Measurements from ENCODE around the gene CCL18.
"Not testable (repeated sequence)": the region's sequence is repeated elsewhere in the genome, so short reads cannot be mapped to it uniquely, and the experiment has no call there.

Gene CCL18, protein sequence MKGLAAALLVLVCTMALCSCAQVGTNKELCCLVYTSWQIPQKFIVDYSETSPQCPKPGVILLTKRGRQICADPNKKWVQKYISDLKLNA

DNA sequence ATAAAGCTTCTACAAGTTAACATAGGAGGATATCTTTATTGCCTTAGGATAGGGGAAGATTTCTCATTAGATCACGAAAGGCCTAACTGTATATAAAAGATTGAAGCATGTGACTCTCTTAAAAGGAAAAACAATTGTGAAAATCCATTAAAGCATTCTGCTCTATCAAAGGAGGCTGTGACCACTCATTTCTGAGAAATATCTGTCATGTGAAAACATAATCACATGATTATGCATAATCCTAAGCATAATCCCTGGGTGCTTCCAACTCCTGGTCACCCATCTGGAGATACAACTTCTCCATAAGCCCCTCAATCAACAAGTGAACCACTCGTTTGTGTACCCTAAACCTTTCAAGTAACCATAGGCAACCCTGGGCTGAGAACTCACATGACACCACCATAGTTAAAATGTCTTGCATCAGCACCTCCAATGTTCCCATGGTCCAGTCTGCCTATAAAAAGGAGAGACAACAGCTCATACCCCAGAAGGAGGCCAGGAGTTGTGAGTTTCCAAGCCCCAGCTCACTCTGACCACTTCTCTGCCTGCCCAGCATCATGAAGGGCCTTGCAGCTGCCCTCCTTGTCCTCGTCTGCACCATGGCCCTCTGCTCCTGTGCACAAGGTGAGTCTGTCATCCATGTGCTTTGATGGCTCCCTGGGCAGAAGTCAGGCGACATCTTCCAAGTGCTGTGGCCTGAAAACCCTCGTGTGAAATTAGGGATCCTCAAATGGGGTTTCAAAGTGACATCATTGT, at the start of gene CCL18:
CCL18 (plus strand) TSS at position 487 of the 756 bp plus-strand sequence; CDS start at position 558, 71 bp downstream.
- no peaks in the 10 kb centered on the region for H3K4me1 ChIP-seq (ENCODE audit: control insufficient read depth, low read length)
- H4K20me1 ChIP-seq (ENCODE audit: control insufficient read depth, insufficient read depth, low read depth, low read length) = no peaks in the 10 kb centered on the region
- no peaks in the 10 kb centered on the region for H3K9me2 ChIP-seq (replicated peaks; ENCODE audit: control insufficient read depth, low read length)
- no peaks in the 10 kb centered on the region for H3K36me3 ChIP-seq (ENCODE audit: control insufficient read depth, low read length)
- H3K9me3 ChIP-seq (ENCODE audit: control insufficient read depth, insufficient read depth, low read length) = no peaks in the 10 kb centered on the region; the same call in 1 of the 2 replicates
- H3K79me2 ChIP-seq (ENCODE audit: control insufficient read depth, low read length) = no peaks in the 10 kb centered on the region
- peaks cover 15% of the 10 kb centered on the region for H3K27me3 ChIP-seq (ENCODE audit: control insufficient read depth, low read length)
- no peak within 1 kb of the TSS for H3K4me2 ChIP-seq (ENCODE audit: low read length)
- H3F3A ChIP-seq (ENCODE audit: control insufficient read depth, insufficient read depth) = no peaks in the 10 kb centered on the region
- TF ChIP-seq, protein P1, sequence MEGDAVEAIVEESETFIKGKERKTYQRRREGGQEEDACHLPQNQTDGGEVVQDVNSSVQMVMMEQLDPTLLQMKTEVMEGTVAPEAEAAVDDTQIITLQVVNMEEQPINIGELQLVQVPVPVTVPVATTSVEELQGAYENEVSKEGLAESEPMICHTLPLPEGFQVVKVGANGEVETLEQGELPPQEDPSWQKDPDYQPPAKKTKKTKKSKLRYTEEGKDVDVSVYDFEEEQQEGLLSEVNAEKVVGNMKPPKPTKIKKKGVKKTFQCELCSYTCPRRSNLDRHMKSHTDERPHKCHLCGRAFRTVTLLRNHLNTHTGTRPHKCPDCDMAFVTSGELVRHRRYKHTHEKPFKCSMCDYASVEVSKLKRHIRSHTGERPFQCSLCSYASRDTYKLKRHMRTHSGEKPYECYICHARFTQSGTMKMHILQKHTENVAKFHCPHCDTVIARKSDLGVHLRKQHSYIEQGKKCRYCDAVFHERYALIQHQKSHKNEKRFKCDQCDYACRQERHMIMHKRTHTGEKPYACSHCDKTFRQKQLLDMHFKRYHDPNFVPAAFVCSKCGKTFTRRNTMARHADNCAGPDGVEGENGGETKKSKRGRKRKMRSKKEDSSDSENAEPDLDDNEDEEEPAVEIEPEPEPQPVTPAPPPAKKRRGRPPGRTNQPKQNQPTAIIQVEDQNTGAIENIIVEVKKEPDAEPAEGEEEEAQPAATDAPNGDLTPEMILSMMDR (IDR thresholded peaks at IDR 0.05; ENCODE audit: low read depth, low read length, poor library complexity, severe bottlenecking) = no peak
- TF ChIP-seq EZH2phosphoT487 (IDR thresholded peaks at IDR 0.05; ENCODE audit: borderline replicate concordance, low read length) = no peak
- no peak within 1 kb of the TSS for H3K27ac ChIP-seq (ENCODE audit: low read depth, low read length)
- no peak within 1 kb of the TSS for H3K4me3 ChIP-seq (ENCODE audit: low read length)

DNA sequence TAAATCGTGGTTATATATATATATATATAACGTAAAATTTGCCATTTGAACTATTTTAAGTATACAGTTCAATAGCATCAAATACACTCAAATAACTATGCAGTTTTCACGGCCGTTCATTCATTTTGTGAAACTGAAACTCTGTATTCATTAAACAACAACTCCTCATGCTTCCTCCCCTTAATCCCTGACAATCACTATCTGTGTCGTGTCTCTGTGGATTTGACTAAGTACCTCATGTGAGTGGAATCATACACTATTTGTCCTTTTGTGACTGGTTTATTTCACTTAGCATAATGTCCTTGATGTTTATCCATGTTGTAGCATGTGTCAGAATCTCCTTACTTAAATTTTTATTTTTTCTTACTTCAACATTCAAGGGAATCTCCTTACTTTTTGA, 49.1 kb upstream of the CCL18 start:
- TF ChIP-seq, protein P1 (IDR thresholded peaks at IDR 0.05; ENCODE audit: low read depth, low read length, poor library complexity, severe bottlenecking) = no peak
- no peak for TF ChIP-seq EZH2phosphoT487 (IDR thresholded peaks at IDR 0.05; ENCODE audit: borderline replicate concordance, low read length)

DNA sequence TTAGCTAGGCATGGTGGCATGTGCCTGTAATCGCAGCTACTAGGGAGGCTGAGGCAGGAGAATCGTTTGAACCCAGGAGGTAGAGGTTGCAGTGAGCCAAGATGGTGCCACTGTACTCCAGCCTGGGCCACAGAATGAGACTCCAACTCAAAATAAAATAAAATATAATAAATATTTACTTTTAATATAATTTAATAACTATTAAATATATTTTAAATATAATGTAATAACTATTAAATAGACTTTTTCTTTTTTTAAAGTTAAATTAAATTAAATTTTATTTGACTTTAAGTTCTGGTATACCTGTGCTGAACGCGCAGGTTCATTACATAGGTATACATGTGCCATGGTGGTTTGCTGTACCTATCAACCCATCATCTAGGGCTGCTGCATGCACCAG, 48.2 kb upstream of the CCL18 start:
- H3K36me3 ChIP-seq (ENCODE audit: control insufficient read depth, low read length); H4K20me1 ChIP-seq (ENCODE audit: control insufficient read depth, insufficient read depth, low read depth, low read length); H3K9me2 ChIP-seq (replicated peaks; ENCODE audit: control insufficient read depth, low read length); H3K4me2 ChIP-seq (ENCODE audit: low read length); H3K9me3 ChIP-seq (ENCODE audit: control insufficient read depth, insufficient read depth, low read length); H3K4me3 ChIP-seq (ENCODE audit: low read length); H3K4me1 ChIP-seq (ENCODE audit: control insufficient read depth, low read length); H3K27ac ChIP-seq (ENCODE audit: low read depth, low read length); H3K79me2 ChIP-seq (ENCODE audit: control insufficient read depth, low read length); H3K27me3 ChIP-seq (ENCODE audit: control insufficient read depth, low read length); H3F3A ChIP-seq (ENCODE audit: control insufficient read depth, insufficient read depth): not testable (repeated sequence)

More for the DNA sequence above, 49.1 kb upstream of the CCL18 start:
- H3K36me3 ChIP-seq (ENCODE audit: control insufficient read depth, low read length) = no peaks in the 10 kb centered on the region
- no peaks in the 10 kb centered on the region for H4K20me1 ChIP-seq (ENCODE audit: control insufficient read depth, insufficient read depth, low read depth, low read length)
- no peak overlapping the region for H3K4me2 ChIP-seq (ENCODE audit: low read length)
- peaks cover 7% of the 10 kb centered on the region; the same call in 1 of the 2 replicates for H3K27me3 ChIP-seq (ENCODE audit: control insufficient read depth, low read length)
- peaks cover 2% of the 10 kb centered on the region; the same call in 1 of the 2 replicates for H3K9me3 ChIP-seq (ENCODE audit: control insufficient read depth, insufficient read depth, low read length)
- no peaks in the 10 kb centered on the region for H3K9me2 ChIP-seq (replicated peaks; ENCODE audit: control insufficient read depth, low read length)
- H3K79me2 ChIP-seq (ENCODE audit: control insufficient read depth, low read length) = no peaks in the 10 kb centered on the region
- no peaks in the 10 kb centered on the region for H3F3A ChIP-seq (ENCODE audit: control insufficient read depth, insufficient read depth)
- H3K4me3 ChIP-seq (ENCODE audit: low read length) = no peak overlapping the region
- H3K4me1 ChIP-seq (ENCODE audit: control insufficient read depth, low read length) = no peaks in the 10 kb centered on the region
- no peak overlapping the region for H3K27ac ChIP-seq (ENCODE audit: low read depth, low read length)

DNA sequence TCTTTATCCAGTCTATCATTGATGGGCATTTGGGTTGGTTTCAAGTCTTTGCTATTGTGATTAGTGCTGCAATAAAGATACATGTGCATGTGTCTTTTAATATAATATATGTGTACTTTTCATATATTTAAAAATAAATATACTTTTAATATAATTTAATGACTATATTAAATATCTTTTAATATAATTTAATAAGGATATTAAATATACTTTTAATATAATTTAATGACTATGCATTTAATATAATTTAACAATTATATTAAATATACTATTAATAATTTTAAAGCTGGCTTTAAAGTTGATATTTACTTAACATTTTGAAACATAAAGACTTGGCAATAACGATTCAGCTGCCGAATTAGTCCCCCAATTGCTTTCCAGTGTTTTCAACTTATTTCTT, 47.5 kb upstream of the CCL18 start:
- no peak for TF ChIP-seq EZH2phosphoT487 (IDR thresholded peaks at IDR 0.05; ENCODE audit: borderline replicate concordance, low read length)
- TF ChIP-seq, protein P1 (IDR thresholded peaks at IDR 0.05; ENCODE audit: low read depth, low read length, poor library complexity, severe bottlenecking) = no peak
- Histone ChIP-seq H3F3A (ENCODE audit: control insufficient read depth, insufficient read depth) (no peaks in the 10 kb centered on the region), H3K4me1 (ENCODE audit: control insufficient read depth, low read length) (no peaks in the 10 kb centered on the region), H3K9me2 (replicated peaks; ENCODE audit: control insufficient read depth, low read length) (no peaks in the 10 kb centered on the region), H3K79me2 (ENCODE audit: control insufficient read depth, low read length) (no peaks in the 10 kb centered on the region), H4K20me1 (ENCODE audit: control insufficient read depth, insufficient read depth, low read depth, low read length) (no peaks in the 10 kb centered on the region), H3K36me3 (ENCODE audit: control insufficient read depth, low read length) (no peaks in the 10 kb centered on the region), H3K4me3 (ENCODE audit: low read length) (no peak overlapping the region), H3K9me3 (ENCODE audit: control insufficient read depth, insufficient read depth, low read length) (no peaks in the 10 kb centered on the region), H3K27ac (ENCODE audit: low read depth, low read length) (no peak overlapping the region), H3K4me2 (ENCODE audit: low read length) (no peak overlapping the region), H3K27me3 (ENCODE audit: control insufficient read depth, low read length) (peaks cover 7% of the 10 kb centered on the region; the same call in 1 of the 2 replicates)

Measured in DOHH2 (cell line).